HL-60 (cell line): ENCODE data around the gene ZNF35.
"Not testable (repeated sequence)": the region's sequence is repeated elsewhere in the genome, so short reads cannot be mapped to it uniquely, and the experiment has no call there.

Source experiments
- DNase-seq, 2 experiments: peaks; one replicate each; pipeline ENCODE4 v3.0.0-alpha.2; 2010 to 2020; ENCODE audit warnings: low read depth in 1 of 2, low spot score in 1 of 2
- H3K27ac ChIP-seq: fragments of 250-450 bp; sonication (Bioruptor Pico); replicated peaks from 2 replicates; pipeline ENCODE4 v1.5.1; 2020; ENCODE audit warnings: mild to moderate bottlenecking, moderate library complexity
- H3K27me3 ChIP-seq: fragments of 250-450 bp; sonication (Bioruptor Pico); 2 replicates; pipeline ENCODE4 v1.5.1; 2021; ENCODE audit warnings: mild to moderate bottlenecking, moderate library complexity; ENCODE audit not compliant: insufficient read depth, poor library complexity, severe bottlenecking
- H3K4me3 ChIP-seq: replicated peaks from 2 replicates; pipeline ENCODE4 v1.5.1; 2011; ENCODE audit warnings: mild to moderate bottlenecking, control low read depth, low read length; ENCODE audit not compliant: insufficient read depth
- CTCF ChIP-seq: IDR thresholded peaks from one replicate; pipeline ENCODE4 v1.5.1; 2011; ENCODE audit warnings: low read length, control low read depth, inconsistent platforms; ENCODE audit not compliant: insufficient read depth
- GABPA ChIP-seq: IDR thresholded peaks from 2 replicates; pipeline ENCODE4 v1.6.1; 2012; ENCODE audit warnings: low read depth
- POLR2AphosphoS5 ChIP-seq: IDR thresholded peaks from 2 replicates; pipeline ENCODE4 v1.6.1; 2012; ENCODE audit warnings: low read depth
- REST ChIP-seq: IDR thresholded peaks from 2 replicates; pipeline ENCODE4 v1.6.1; 2012; ENCODE audit warnings: low read depth; ENCODE audit not compliant: insufficient replicate concordance
- SPI1 ChIP-seq: IDR thresholded peaks from 2 replicates; pipeline ENCODE4 v1.6.1; 2012; ENCODE audit warnings: low read depth, mild to moderate bottlenecking, borderline replicate concordance

The ZNF35 gene

GRCh38 chr3:44666346-44666745 is 17.8 kb downstream of the ZNF35 start:
- TF ChIP-seq POLR2AphosphoS5, result no peak
- TF ChIP-seq SPI1, result no peak
- no peak for TF ChIP-seq GABPA
- no peak for TF ChIP-seq CTCF
- TF ChIP-seq REST, result no peak
- no peak overlapping the region for H3K4me3 ChIP-seq

GRCh38 chr3:44669760-44670159 is 21.2 kb downstream of the ZNF35 start:
- no peak overlapping the region for H3K4me3 ChIP-seq
- no peak overlapping the region for H3K27ac ChIP-seq
- no peak for DNase-seq
- no peak for TF ChIP-seq REST
- TF ChIP-seq GABPA, result no peak
- no peak for TF ChIP-seq POLR2AphosphoS5
- no peak for TF ChIP-seq SPI1
- no peak for TF ChIP-seq CTCF
- no peaks in the 10 kb centered on the region for H3K27me3 ChIP-seq

More at GRCh38 chr3:44666346-44666745, 17.8 kb downstream of the ZNF35 start:
- no peak for DNase-seq
- no peak overlapping the region for H3K27ac ChIP-seq
- no peaks in the 10 kb centered on the region for H3K27me3 ChIP-seq

GRCh38 chr3:44673466-44673865 is 24.9 kb downstream of the ZNF35 start:
- not testable (repeated sequence) for DNase-seq, H3K27me3 ChIP-seq, H3K27ac ChIP-seq, H3K4me3 ChIP-seq

GRCh38 chr3:44674211-44674610 is 25.7 kb downstream of the ZNF35 start:
- H3K27ac ChIP-seq, result no peak overlapping the region
- no peak overlapping the region for H3K4me3 ChIP-seq
- DNase-seq, result no peak
- TF ChIP-seq SPI1 (no peak), GABPA (no peak), CTCF (no peak), REST (no peak), POLR2AphosphoS5 (no peak)
- H3K27me3 ChIP-seq, result no peaks in the 10 kb centered on the region
